ENCODE measurements around the gene PPP2CA.
A peak's percentile ranks its signal among the peaks of the same experiment; 100 is the strongest.
"Not testable (repeated sequence)": the region's sequence is repeated elsewhere in the genome, so short reads cannot be mapped to it uniquely, and the experiment has no call there.

PPP2CA gene

DNA sequence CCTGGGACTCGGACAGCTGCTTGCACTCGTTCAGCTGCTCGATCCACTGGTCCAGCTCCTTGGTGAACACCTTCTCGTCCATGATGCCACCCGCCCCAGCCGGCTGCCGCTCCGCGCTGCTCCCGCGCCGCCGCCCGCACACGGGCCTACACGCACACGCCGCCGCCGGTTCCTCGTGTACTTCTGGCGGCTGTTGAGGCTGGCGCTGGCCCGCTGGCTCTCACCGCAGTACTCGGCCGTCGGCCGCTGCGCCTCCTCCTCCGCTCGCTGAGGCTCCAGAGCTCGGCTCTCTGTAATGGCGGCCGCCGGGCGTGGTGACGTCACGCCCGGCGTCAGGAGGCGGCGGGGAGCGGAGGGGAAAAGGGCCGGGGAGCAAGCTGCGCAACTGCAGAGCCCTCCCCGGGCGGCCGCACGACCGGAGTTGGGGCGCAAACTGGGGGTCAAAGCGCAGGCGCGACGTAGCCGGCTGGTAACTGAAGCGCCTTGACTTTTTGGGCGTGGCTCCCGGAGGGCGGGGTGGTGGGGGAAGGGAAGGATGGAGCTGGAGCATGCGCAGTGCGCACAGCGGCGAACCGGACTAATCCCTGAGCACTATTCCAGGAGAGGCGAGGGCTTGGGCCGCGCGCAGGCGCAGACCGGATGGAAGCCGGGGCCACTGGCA is at the start of gene PPP2CA:
TSS of gene PPP2CA (minus strand) at position 294 of the 661 bp plus-strand sequence. CDS start at position 82, 212 bp downstream.
- peak; percentile 99 for DNase-seq (ENCODE audit: low spot score)

GRCh38 chr5:134273642-134274395 is 47.9 kb upstream of the PPP2CA start:
- peak; percentile 79 for DNase-seq (ENCODE audit: low spot score)

GRCh38 chr5:134271059-134271458 is 45.2 kb upstream of the PPP2CA start:
- no peak for DNase-seq (ENCODE audit: low spot score)

GRCh38 chr5:134268919-134269318 is 43.0 kb upstream of the PPP2CA start:
- DNase-seq (ENCODE audit: low spot score) = no peak

DNA sequence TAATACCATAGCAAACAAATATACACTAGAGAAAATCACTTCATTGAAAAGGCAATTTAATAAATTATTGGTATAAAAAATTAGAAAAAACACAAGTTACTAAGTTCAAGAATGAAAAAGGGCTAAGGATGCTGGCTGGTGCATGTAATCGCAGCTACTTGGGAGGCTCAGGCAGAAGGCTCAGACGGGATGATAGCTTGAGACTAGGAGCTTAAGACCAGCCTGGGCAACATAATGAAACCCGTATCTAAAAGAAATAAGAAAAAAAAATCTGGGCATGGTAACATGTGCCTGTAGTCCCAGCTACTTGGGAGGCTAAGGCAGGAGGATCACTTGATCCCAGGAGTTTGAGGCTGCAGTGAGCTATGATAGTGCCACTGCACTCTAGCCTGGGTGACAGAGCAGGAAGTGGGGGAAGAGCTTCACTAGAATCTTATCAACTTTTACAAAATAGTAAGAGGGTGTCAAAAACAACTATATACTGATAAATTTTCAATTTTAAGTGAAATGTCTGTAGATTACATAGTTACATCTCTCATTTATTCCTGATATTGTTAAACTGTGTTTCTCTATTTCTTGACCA is 42.2 kb upstream of the PPP2CA start:
- DNase-seq (ENCODE audit: low spot score) = no peak

DNA sequence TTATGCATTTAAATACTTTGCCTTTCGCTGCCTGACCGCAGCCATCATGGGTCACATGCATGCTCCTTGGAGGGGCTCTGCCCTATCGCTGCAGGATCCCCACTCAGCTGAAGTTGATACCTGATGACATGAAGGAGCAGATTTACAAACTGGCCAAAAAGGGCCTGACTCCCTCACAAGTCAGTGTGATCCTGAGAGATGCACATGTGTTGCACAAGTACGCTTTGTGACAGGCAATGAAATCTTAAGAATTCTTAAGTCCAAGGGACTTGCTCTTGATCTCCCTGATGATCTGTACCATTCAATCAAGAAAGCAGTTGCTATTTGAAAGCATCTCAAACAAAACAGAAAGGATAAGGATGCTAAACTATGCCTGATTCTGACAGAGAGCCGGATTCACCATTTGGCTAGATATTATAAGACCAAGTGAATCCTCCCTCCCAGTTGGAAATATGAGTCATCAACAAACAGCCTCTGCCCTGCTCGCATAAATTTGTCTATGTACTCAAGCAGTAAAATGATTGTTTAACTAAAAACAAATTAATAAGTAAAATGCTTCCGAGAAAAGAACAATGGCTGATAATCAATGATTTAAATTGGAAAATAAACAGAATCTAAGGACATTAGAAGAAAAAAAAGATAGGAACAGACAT is 41.6 kb upstream of the PPP2CA start:
- DNase-seq (ENCODE audit: low spot score) = peak; percentile 41

- DNase-seq (ENCODE audit: low spot score) = no peak
Observed at GRCh38 chr5:134263801-134264200, 37.9 kb upstream of the PPP2CA start.

GRCh38 chr5:134262629-134263028 is 36.8 kb upstream of the PPP2CA start:
- DNase-seq (ENCODE audit: low spot score) = not testable (repeated sequence)

DNA sequence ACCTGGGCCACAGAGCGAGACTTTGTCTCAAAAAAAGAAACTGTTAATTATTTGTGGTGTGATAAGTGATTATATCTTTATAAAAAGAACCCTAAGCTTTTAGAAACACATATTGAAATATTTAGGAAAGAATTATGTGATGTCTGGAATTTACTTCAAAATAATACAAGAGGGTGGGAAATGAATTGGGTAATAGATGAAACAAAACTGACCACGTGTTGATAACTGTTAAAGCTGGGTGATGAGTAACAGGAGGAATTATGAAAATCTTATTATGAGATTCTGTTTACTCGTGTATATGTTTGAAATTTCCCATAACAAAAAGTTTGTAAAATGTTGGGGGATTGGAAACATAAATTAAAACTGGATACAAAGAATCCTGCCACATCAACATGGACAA is 33.0 kb upstream of the PPP2CA start:
- DNase-seq (ENCODE audit: low spot score) = no peak

GRCh38 chr5:134257176-134257575 is 31.3 kb upstream of the PPP2CA start:
- no peak for DNase-seq (ENCODE audit: low spot score)

DNA sequence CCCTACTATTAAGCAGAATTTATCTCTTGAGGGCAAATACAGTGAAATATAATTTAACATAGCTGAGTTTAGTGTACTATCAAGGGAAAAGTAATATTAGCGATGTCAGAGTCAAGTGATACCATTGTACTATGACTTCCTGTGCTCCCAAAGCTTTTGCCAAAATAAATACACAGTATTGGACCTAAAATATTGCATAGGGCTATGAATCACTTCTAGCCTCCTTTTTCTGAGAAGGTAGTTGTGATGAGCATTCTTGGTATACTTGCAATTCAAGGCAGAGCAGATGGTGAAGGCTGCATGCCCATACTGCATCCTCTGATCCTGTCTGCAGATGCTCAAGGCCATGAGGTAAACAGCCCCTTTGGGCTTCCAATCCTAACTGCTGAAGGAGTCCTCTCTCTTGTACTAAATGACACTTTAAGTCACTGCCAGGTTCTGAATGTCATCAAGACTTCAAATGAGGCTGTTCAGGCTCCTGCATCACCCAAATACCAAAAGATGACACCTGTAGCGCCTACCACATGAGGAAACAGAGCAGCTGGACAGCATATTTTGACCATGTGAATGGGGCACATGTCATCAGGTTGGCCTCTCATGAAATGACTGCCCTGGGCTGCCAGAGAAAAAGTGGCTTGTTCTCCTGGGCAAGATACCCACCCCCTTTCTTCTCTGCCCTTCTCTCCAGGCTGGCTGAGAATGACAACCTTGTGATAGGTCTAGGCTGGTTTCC is 29.7 kb upstream of the PPP2CA start:
- peak; percentile 22 for DNase-seq (ENCODE audit: low spot score)

- DNase-seq (ENCODE audit: low spot score) = not testable (repeated sequence)
Observed at GRCh38 chr5:134253368-134254153, 27.7 kb upstream of the PPP2CA start.

DNA sequence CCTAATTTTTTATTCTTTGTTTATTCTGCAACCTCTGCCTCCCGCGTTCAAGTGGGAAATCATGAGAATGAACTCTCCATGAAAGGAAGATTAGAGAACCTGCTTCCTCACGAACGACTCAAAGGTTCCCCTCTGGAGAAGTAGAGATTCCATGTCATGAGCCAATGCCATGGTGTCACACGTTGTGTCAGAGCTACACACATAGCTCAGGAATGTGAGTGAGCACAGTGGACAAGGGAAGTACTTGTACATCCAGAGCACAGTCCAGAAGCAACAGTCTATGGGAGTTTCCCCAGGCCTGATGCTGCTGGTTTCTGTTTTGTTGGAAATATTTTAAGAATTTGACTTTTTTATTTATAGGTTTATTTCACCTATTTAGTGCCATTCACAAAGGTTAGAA is 26.8 kb upstream of the PPP2CA start:
- DNase-seq (ENCODE audit: low spot score) = peak; percentile 96

DNA sequence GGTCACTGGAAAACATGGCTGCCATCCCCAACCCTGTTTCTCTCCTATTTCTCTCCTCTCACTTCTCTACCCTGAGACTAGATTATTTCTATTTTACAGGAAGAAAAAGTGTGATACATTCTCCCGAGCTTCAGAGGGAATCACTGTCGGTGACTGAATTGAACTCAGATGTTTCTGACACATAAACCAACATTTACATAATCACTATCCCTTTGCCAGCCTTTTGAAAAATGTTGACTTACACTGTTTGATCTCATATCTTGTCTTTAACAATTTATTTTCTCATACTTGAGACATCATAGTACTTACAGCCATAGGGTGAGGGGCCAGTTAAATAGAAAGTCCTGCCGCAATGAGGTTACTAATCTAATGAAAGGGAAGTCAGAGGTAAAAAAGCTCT is 25.1 kb upstream of the PPP2CA start:
- DNase-seq (ENCODE audit: low spot score) = no peak

DNA sequence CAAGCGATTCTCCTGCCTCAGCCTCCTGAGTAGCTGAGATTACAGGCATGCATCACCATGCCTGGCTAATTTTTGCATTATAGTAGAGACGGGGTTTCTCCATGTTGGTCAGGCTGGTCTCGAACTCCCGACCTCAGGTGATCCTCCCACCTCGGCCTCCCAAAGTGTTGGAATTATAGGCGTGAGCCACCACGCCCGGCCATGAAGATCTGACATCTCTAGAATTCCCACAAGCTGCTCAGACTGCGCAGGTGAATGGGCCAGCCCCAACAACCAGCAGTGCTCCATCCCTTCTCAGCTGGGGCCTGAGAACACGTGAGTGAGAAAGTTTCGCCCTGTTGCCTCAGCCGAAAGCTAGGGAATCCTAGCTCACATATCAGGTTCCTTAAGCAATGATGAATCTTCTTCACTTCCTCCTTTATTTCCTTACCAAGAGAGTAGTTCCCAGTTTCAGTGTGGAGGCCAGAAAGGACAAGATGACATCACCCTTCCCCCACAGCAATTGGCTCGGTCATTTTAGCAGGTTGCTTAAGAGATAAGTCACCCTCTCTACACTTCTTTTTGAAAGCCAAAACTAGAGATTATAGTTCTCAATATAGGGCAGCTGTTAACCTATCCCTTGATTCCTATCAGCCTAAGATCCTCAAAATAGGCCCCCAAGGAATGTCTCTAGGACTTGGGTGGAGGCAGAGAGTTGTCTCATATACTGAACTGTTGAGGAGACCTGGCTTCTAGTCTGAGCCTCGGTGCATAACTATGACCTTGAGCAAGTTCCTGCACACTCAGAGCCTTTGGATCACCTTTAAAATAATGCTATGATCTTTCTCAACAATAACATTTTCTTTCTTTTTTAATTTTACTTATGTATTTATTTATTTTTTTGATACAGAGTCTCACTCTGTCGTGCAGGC is 23.9 kb upstream of the PPP2CA start:
- peak; percentile 80 for DNase-seq (ENCODE audit: low spot score)

- peak; percentile 13 for DNase-seq (ENCODE audit: low spot score)
Observed at GRCh38 chr5:134248256-134248655, 22.4 kb upstream of the PPP2CA start.

GRCh38 chr5:134247428-134248224 is 21.8 kb upstream of the PPP2CA start:
- peak; percentile 89 for DNase-seq (ENCODE audit: low spot score)

- peak; percentile 49 for DNase-seq (ENCODE audit: low spot score)
Observed at GRCh38 chr5:134246771-134247427, 21.0 kb upstream of the PPP2CA start.

GRCh38 chr5:134245692-134246091 is 19.8 kb upstream of the PPP2CA start:
- no peak for DNase-seq (ENCODE audit: low spot score)
